Suprapubic skin (tissue), 3 donors: Measurements from ENCODE around the gene IL32.

Experiments used
- CTCF ChIP-seq, 2 donors: fragments of 200-600 bp in 1 of 2; fragments of 450-650 bp in 1 of 2; sonication (generic) in 1 of 2; IDR thresholded peaks; one replicate each; pipeline ENCODE4 v1.5.1; 2016 to 2019; ENCODE audit warnings: antibody characterized with exemption in 2 of 2, mild to moderate bottlenecking in 1 of 2, moderate library complexity in 1 of 2
- EP300 ChIP-seq: sonication (generic); formaldehyde crosslinking; IDR thresholded peaks from one replicate; pipeline ENCODE4 v1.6.1; 2017; ENCODE audit warnings: antibody characterized with exemption
- POLR2A ChIP-seq, 2 donors: fragments of 450-650 bp; IDR thresholded peaks; one replicate each; pipeline ENCODE4 v1.6.1; 2017; ENCODE audit warnings: antibody characterized with exemption in 2 of 2, mild to moderate bottlenecking in 2 of 2, moderate library complexity in 2 of 2

GRCh38 chr16:3051009-3051408 lies 14.4 kb upstream of the IL32 start:
- TF ChIP-seq EP300 (no peak), CTCF (IDR thresholded peaks at IDR 0.05) (no peak), POLR2A (IDR thresholded peaks at IDR 0.05) (no peak)
